A549 (cell line): Measurements from ENCODE around the gene SLIT1.

Experiments used
- RFX5 ChIP-seq: fragments of 450-650 bp; IDR thresholded peaks from 2 replicates; pipeline ENCODE4 v1.7.1; 2014; ENCODE audit warnings: antibody characterized with exemption, mild to moderate bottlenecking, moderate library complexity
- TF ChIP-seq, protein P1 (sequence below): fragments of >200 bp; sonication (Bioruptor Twin); formaldehyde crosslinking; IDR thresholded peaks from 3 replicates; pipeline ENCODE4 v1.5.1; 2016

DNA sequence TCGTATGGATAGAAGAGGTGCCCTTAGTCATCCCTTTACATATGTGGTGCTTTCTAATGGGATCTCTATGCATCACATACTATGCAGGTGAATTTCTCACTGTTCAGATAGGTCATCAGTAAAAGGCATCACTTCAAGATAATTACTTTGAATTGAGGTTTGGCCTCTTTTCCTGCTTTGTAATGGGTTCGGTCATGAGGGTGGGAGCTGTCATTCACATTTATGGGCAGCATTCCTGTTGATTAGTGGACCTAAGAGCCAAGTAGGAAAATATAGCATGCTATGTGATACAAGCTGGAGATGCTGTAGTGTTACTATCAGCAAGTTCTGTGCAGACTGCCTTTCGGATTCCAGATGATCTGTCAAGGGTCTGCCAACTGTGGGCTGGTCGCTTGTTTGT, 197.3 kb downstream of the SLIT1 start:
- TF ChIP-seq, protein P1, sequence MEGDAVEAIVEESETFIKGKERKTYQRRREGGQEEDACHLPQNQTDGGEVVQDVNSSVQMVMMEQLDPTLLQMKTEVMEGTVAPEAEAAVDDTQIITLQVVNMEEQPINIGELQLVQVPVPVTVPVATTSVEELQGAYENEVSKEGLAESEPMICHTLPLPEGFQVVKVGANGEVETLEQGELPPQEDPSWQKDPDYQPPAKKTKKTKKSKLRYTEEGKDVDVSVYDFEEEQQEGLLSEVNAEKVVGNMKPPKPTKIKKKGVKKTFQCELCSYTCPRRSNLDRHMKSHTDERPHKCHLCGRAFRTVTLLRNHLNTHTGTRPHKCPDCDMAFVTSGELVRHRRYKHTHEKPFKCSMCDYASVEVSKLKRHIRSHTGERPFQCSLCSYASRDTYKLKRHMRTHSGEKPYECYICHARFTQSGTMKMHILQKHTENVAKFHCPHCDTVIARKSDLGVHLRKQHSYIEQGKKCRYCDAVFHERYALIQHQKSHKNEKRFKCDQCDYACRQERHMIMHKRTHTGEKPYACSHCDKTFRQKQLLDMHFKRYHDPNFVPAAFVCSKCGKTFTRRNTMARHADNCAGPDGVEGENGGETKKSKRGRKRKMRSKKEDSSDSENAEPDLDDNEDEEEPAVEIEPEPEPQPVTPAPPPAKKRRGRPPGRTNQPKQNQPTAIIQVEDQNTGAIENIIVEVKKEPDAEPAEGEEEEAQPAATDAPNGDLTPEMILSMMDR, result no peak
- TF ChIP-seq RFX5, result no peak
